ENCODE data around the gene ERICH2. TPM values are rescaled to one million over a fixed set of nuclear protein-coding genes. Genes with fewer than 3 reads are reported as not detected.

The ERICH2 gene
- total and polyA plus RNA-seq, 2 of the 13 experiments (the other 11 are each of a cell fraction or from before 2014, with no cell fraction given) = not detected

DNA sequence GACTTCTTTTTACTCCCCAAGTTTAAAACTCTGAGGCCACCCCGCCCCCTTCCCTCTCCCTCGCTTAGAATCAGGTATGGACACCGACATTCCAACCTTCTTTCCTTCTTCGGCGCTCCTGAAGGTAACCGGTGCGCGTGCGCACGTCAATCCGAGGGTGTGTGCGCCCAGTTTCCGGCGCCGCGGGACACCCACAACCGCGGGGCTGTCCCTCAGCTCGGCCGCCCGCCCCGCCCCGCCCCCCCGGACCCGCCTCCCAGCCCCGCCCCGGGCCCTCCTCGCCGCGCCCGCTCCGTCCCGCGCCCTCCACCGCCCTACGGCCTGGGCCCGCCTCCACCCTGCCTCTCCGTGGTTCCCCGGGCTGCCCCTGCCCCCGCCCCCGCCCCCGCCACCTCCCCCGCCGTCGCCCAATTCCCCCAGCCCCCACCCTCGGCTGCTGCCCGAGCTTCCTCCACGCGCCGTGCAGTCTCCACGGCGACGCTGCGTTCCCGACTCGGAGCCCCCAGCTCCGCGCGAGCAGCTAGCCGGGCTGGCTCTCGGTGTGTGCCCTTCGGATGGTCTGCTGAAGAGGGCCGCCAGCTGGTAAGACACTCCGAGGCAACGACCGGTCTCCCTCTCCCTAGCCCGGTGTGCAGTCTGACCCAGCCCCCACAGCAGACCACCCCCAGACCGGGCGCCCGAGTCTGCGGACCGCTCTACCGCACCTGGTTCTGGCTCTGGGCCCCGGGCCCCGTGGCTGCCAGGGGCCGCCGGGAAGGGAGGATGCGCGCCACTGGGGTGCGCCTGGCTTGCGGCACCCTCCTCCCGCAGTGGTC is 635 bp downstream of the ERICH2 start (continued):
- TF ChIP-seq, protein P1, sequence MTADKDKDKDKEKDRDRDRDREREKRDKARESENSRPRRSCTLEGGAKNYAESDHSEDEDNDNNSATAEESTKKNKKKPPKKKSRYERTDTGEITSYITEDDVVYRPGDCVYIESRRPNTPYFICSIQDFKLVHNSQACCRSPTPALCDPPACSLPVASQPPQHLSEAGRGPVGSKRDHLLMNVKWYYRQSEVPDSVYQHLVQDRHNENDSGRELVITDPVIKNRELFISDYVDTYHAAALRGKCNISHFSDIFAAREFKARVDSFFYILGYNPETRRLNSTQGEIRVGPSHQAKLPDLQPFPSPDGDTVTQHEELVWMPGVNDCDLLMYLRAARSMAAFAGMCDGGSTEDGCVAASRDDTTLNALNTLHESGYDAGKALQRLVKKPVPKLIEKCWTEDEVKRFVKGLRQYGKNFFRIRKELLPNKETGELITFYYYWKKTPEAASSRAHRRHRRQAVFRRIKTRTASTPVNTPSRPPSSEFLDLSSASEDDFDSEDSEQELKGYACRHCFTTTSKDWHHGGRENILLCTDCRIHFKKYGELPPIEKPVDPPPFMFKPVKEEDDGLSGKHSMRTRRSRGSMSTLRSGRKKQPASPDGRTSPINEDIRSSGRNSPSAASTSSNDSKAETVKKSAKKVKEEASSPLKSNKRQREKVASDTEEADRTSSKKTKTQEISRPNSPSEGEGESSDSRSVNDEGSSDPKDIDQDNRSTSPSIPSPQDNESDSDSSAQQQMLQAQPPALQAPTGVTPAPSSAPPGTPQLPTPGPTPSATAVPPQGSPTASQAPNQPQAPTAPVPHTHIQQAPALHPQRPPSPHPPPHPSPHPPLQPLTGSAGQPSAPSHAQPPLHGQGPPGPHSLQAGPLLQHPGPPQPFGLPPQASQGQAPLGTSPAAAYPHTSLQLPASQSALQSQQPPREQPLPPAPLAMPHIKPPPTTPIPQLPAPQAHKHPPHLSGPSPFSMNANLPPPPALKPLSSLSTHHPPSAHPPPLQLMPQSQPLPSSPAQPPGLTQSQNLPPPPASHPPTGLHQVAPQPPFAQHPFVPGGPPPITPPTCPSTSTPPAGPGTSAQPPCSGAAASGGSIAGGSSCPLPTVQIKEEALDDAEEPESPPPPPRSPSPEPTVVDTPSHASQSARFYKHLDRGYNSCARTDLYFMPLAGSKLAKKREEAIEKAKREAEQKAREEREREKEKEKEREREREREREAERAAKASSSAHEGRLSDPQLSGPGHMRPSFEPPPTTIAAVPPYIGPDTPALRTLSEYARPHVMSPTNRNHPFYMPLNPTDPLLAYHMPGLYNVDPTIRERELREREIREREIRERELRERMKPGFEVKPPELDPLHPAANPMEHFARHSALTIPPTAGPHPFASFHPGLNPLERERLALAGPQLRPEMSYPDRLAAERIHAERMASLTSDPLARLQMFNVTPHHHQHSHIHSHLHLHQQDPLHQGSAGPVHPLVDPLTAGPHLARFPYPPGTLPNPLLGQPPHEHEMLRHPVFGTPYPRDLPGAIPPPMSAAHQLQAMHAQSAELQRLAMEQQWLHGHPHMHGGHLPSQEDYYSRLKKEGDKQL (CRISPR knock-in tag; IDR thresholded peaks at IDR 0.05; ENCODE audit: low read depth) = no peak
- 0 out of 2 replicates have a peak, but pooled peaks have one; percentile 45 for TF ChIP-seq KDM5B (CRISPR knock-in tag; IDR thresholded peaks at IDR 0.05; ENCODE audit: borderline replicate concordance)
- no peak for TF ChIP-seq PCBP2 (optimal IDR thresholded peaks at IDR 0.05; ENCODE audit: low read depth, low read length, poor library complexity, severe bottlenecking)
- peak; percentile 23; the same call in 1 of the 2 replicates for TF ChIP-seq HNF4A (CRISPR knock-in tag; IDR thresholded peaks at IDR 0.05)
- TF ChIP-seq, protein P2, sequence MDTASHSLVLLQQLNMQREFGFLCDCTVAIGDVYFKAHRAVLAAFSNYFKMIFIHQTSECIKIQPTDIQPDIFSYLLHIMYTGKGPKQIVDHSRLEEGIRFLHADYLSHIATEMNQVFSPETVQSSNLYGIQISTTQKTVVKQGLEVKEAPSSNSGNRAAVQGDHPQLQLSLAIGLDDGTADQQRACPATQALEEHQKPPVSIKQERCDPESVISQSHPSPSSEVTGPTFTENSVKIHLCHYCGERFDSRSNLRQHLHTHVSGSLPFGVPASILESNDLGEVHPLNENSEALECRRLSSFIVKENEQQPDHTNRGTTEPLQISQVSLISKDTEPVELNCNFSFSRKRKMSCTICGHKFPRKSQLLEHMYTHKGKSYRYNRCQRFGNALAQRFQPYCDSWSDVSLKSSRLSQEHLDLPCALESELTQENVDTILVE (CRISPR knock-in tag; IDR thresholded peaks at IDR 0.05) = no peak
- TF ChIP-seq, protein P3, sequence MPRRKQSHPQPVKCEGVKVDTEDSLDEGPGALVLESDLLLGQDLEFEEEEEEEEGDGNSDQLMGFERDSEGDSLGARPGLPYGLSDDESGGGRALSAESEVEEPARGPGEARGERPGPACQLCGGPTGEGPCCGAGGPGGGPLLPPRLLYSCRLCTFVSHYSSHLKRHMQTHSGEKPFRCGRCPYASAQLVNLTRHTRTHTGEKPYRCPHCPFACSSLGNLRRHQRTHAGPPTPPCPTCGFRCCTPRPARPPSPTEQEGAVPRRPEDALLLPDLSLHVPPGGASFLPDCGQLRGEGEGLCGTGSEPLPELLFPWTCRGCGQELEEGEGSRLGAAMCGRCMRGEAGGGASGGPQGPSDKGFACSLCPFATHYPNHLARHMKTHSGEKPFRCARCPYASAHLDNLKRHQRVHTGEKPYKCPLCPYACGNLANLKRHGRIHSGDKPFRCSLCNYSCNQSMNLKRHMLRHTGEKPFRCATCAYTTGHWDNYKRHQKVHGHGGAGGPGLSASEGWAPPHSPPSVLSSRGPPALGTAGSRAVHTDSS (CRISPR knock-in tag; conservative IDR thresholded peaks at IDR 0.05) = no peak
- 0 out of 2 replicates have a peak, but pooled peaks have one; percentile 10 for TF ChIP-seq KMT2A (CRISPR knock-in tag; IDR thresholded peaks at IDR 0.05)
- TF ChIP-seq NCOA2 (CRISPR knock-in tag; IDR thresholded peaks at IDR 0.05) = no peak
- TF ChIP-seq NFIC (IDR thresholded peaks at IDR 0.05; ENCODE audit: low read length) = no peak
- TF ChIP-seq, protein P4, sequence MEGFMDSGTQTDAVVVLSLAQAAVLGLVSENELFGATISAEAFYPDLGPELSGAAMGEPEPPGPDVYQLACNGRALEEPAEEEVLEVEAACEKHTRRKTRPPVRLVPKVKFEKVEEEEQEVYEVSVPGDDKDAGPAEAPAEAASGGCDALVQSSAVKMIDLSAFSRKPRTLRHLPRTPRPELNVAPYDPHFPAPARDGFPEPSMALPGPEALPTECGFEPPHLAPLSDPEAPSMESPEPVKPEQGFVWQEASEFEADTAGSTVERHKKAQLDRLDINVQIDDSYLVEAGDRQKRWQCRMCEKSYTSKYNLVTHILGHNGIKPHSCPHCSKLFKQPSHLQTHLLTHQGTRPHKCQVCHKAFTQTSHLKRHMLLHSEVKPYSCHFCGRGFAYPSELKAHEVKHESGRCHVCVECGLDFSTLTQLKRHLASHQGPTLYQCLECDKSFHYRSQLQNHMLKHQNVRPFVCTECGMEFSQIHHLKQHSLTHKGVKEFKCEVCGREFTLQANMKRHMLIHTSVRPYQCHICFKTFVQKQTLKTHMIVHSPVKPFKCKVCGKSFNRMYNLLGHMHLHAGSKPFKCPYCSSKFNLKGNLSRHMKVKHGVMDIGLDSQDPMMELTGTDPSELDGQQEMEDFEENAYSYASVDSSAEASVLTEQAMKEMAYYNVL (CRISPR knock-in tag; IDR thresholded peaks at IDR 0.05; ENCODE audit: borderline replicate concordance) = no peak
- TF ChIP-seq TARDBP (CRISPR knock-in tag; IDR thresholded peaks at IDR 0.05) = no peak
- no peak for TF ChIP-seq MED8 (CRISPR knock-in tag; IDR thresholded peaks at IDR 0.05; ENCODE audit: insufficient replicate concordance)
- TF ChIP-seq PCBP1 (IDR thresholded peaks at IDR 0.05; ENCODE audit: borderline replicate concordance, low read depth, low read length) = 0 out of 2 replicates have a peak, but pooled peaks have one; percentile 30
- TF ChIP-seq MAZ (IDR thresholded peaks at IDR 0.05; ENCODE audit: borderline replicate concordance, low read depth, low read length) = no peak; the same call in 1 of the 2 replicates
- peak; percentile 71 for TF ChIP-seq MAZ (CRISPR knock-in tag; IDR thresholded peaks at IDR 0.05; ENCODE audit: low read depth)
- TF ChIP-seq ZNF446 (CRISPR knock-in tag; IDR thresholded peaks at IDR 0.05) = peak; percentile 54; the same call in 1 of the 2 replicates
- TF ChIP-seq ZNF484 (CRISPR knock-in tag; IDR thresholded peaks at IDR 0.05; ENCODE audit: borderline replicate concordance, low read depth) = no peak
